H1 (cell line): ENCODE results near the gene MRPS5. TPM values are rescaled to one million over a fixed set of nuclear protein-coding genes. Genes with fewer than 3 reads are reported as not detected.

ENCODE experiments used
- BRCA1 ChIP-seq: IDR thresholded peaks from 2 replicates; pipeline ENCODE4 v1.6.1; 2012; ENCODE audit warnings: low read depth, low read length, improper control_type of control experiment
- EGR1 ChIP-seq: IDR thresholded peaks from 2 replicates; pipeline ENCODE4 v1.6.1; 2011; ENCODE audit warnings: low read depth, low read length, borderline replicate concordance
- JUND ChIP-seq: IDR thresholded peaks from 2 replicates; pipeline ENCODE4 v1.6.1; 2011; ENCODE audit warnings: mild to moderate bottlenecking, improper control_type of control experiment, low read length
- KDM5A ChIP-seq: fragments of 200-600 bp; IDR thresholded peaks from 2 replicates; pipeline ENCODE4 v1.7.1; 2012; ENCODE audit warnings: mild to moderate bottlenecking, low read length, inconsistent platforms, mixed read lengths
- POU5F1 ChIP-seq: IDR thresholded peaks from 2 replicates; pipeline ENCODE4 v1.6.1; 2011; ENCODE audit warnings: low read depth, mild to moderate bottlenecking, low read length, moderate library complexity
- TCF12 ChIP-seq: IDR thresholded peaks from 2 replicates; pipeline ENCODE4 v1.6.1; 2011; ENCODE audit warnings: low read depth, mild to moderate bottlenecking, low read length
- polyA plus RNA-seq, 7 experiments: library from polyadenylated mRNA; depleted of rRNA in 3 of 7; stranded (reverse) in 5 of 7; unstranded in 2 of 7; fragments of >200 nt in 5 of 7; fragments of 200-250 nt in 2 of 7; gene quantifications; 1 replicate in 5 of 7; 2 replicates in 1 of 7; 4 replicates in 1 of 7; pipeline versions ENCODE4 v1.2.1 to v1.2.3, GENCODE V29; 2011 to 2013; ENCODE audit warnings: missing spikeins in 2 of 7, mixed read lengths in 2 of 7
- total RNA-seq: library from RNA; stranded (reverse); fragmentation: NEBNext Ultra II Directional; extraction: Animal tissue kit (Norgen Biotek cat#: 25700); gene quantifications from 2 replicates; pipeline ENCODE4 v1.2.1, GENCODE V29; 2021

MRPS5 gene
- total and polyA plus RNA-seq, 2 of the 8 experiments (the other 6 are each of a cell fraction or from before 2014, with no cell fraction given), result 36.7 to 53.0 TPM

DNA sequence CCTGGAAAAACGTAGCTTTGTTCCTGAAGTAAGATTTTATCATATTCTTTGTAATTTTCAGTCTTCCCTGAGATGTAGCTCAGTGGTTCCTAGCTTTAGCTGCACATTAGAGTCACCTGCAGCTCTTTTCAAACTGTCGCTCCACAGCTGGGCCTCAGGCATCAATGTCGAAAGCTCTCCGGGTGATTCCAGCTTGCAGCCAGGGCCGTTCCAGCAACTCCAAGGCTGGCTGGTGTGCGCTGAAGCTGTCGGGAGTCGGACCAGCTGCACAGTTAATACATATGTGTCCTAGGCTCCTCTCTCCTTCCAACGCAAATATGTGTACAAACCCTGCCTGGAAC, 43.4 kb upstream of the MRPS5 start (continued):
- no peak for TF ChIP-seq BRCA1
- TF ChIP-seq POU5F1, result no peak
- TF ChIP-seq JUND, result no peak
- no peak for TF ChIP-seq KDM5A
- no peak for TF ChIP-seq TCF12
- TF ChIP-seq EGR1, result no peak
